ENCODE measurements around the gene FSTL5.
"Not testable (repeated sequence)": the region's sequence is repeated elsewhere in the genome, so short reads cannot be mapped to it uniquely, and the experiment has no call there.

Gene FSTL5

GRCh38 chr4:161869511-161869910 lies 294.3 kb downstream of the FSTL5 start:
- H3K4me3 ChIP-seq (ENCODE audit: low read depth, low read length) = no peak overlapping the region

GRCh38 chr4:161856711-161857326 lies 307.0 kb downstream of the FSTL5 start:
- no peak overlapping the region for H3K4me3 ChIP-seq (ENCODE audit: low read depth, low read length)

- no peak overlapping the region for H3K4me3 ChIP-seq (ENCODE audit: low read depth, low read length)
Observed at GRCh38 chr4:161850631-161851030, 313.2 kb downstream of the FSTL5 start.

GRCh38 chr4:161841759-161842158 lies 322.0 kb downstream of the FSTL5 start:
- no peak overlapping the region for H3K4me3 ChIP-seq (ENCODE audit: low read depth, low read length)

- no peak overlapping the region for H3K4me3 ChIP-seq (ENCODE audit: low read depth, low read length)
Observed at GRCh38 chr4:161829591-161829990, 334.2 kb downstream of the FSTL5 start.

- H3K4me3 ChIP-seq (ENCODE audit: low read depth, low read length) = no peak overlapping the region
Observed at GRCh38 chr4:161828061-161828460, 335.7 kb downstream of the FSTL5 start.

GRCh38 chr4:161827013-161827412 lies 336.8 kb downstream of the FSTL5 start:
- no peak overlapping the region for H3K4me3 ChIP-seq (ENCODE audit: low read depth, low read length)

- no peak overlapping the region for H3K4me3 ChIP-seq (ENCODE audit: low read depth, low read length)
Observed at GRCh38 chr4:161823450-161823849, 340.4 kb downstream of the FSTL5 start.

GRCh38 chr4:161822174-161822573 lies 341.6 kb downstream of the FSTL5 start:
- H3K4me3 ChIP-seq (ENCODE audit: low read depth, low read length) = no peak overlapping the region

GRCh38 chr4:161817914-161818313 lies 345.9 kb downstream of the FSTL5 start:
- no peak overlapping the region for H3K4me3 ChIP-seq (ENCODE audit: low read depth, low read length)

- no peak overlapping the region for H3K4me3 ChIP-seq (ENCODE audit: low read depth, low read length)
Observed at GRCh38 chr4:161816958-161817357, 346.8 kb downstream of the FSTL5 start.

- no peak overlapping the region for H3K4me3 ChIP-seq (ENCODE audit: low read depth, low read length)
Observed at GRCh38 chr4:161815841-161816240, 348.0 kb downstream of the FSTL5 start.

- H3K4me3 ChIP-seq (ENCODE audit: low read depth, low read length) = no peak overlapping the region
Observed at GRCh38 chr4:161813889-161814288, 349.9 kb downstream of the FSTL5 start.

- no peak overlapping the region for H3K4me3 ChIP-seq (ENCODE audit: low read depth, low read length)
Observed at GRCh38 chr4:161813389-161813788, 350.4 kb downstream of the FSTL5 start.

- no peak overlapping the region for H3K4me3 ChIP-seq (ENCODE audit: low read depth, low read length)
Observed at GRCh38 chr4:161803171-161803570, 360.6 kb downstream of the FSTL5 start.

GRCh38 chr4:161799710-161800109 lies 364.1 kb downstream of the FSTL5 start:
- H3K4me3 ChIP-seq (ENCODE audit: low read depth, low read length) = no peak overlapping the region

GRCh38 chr4:161792991-161793390 lies 370.8 kb downstream of the FSTL5 start:
- no peak overlapping the region for H3K4me3 ChIP-seq (ENCODE audit: low read depth, low read length)

- no peak overlapping the region for H3K4me3 ChIP-seq (ENCODE audit: low read depth, low read length)
Observed at GRCh38 chr4:161791796-161792556, 371.8 kb downstream of the FSTL5 start.

GRCh38 chr4:161767116-161767515 lies 396.7 kb downstream of the FSTL5 start:
- H3K4me3 ChIP-seq (ENCODE audit: low read depth, low read length) = no peak overlapping the region

GRCh38 chr4:161762796-161763195 lies 401.0 kb downstream of the FSTL5 start:
- no peak overlapping the region for H3K4me3 ChIP-seq (ENCODE audit: low read depth, low read length)

- no peak overlapping the region for H3K4me3 ChIP-seq (ENCODE audit: low read depth, low read length)
Observed at GRCh38 chr4:161760008-161760407, 403.8 kb downstream of the FSTL5 start.

GRCh38 chr4:161758412-161758811 lies 405.4 kb downstream of the FSTL5 start:
- H3K4me3 ChIP-seq (ENCODE audit: low read depth, low read length) = not testable (repeated sequence)

GRCh38 chr4:161728929-161729328 lies 434.9 kb downstream of the FSTL5 start:
- no peak overlapping the region for H3K4me3 ChIP-seq (ENCODE audit: low read depth, low read length)
